Thoracic aorta (tissue), 2 donors: ENCODE data around the gene TENM4. TPM values are rescaled to one million over a fixed set of nuclear protein-coding genes. Genes with fewer than 3 reads are reported as not detected.

Experiments
- ATAC-seq: fragments of 150-250 bp; one replicate; pipeline ENCODE4 v1.8.0; 2017; ENCODE audit warnings: low read depth; ENCODE audit not compliant: insufficient number of reproducible peaks, low FRiP score
- DNase-seq: peaks from one replicate; pipeline ENCODE4 v3.0.0-alpha.2; 2020; ENCODE audit warnings: low spot score
- H3K27ac ChIP-seq, 2 donors: fragments of 200-600 bp; sonication (generic); 1 replicate in 1 of 2; 2 replicates in 1 of 2; pipeline ENCODE4 v1.5.1; 2016; ENCODE audit warnings: mild to moderate bottlenecking in 2 of 2, moderate library complexity in 2 of 2
- H3K27me3 ChIP-seq: fragments of 200-600 bp; sonication (generic); replicated peaks from 2 replicates; pipeline ENCODE4 v1.6.0; 2016; ENCODE audit warnings: mild to moderate bottlenecking; ENCODE audit not compliant: insufficient read depth
- H3K36me3 ChIP-seq: fragments of 200-600 bp; sonication (generic); one replicate; pipeline ENCODE4 v1.5.1; 2016
- H3K4me1 ChIP-seq, 2 donors: fragments of 200-600 bp; sonication (generic); 1 replicate in 1 of 2; 2 replicates in 1 of 2; pipeline versions ENCODE4 v1.5.1 to v1.6.0; 2016; ENCODE audit warnings: low read depth in 2 of 2, mild to moderate bottlenecking in 1 of 2; ENCODE audit not compliant: control insufficient read depth in 1 of 2
- H3K4me3 ChIP-seq: fragments of 200-600 bp; sonication (generic); 2 replicates; pipeline ENCODE4 v1.5.1; 2016; ENCODE audit warnings: mild to moderate bottlenecking
- H3K9me3 ChIP-seq: fragments of 200-600 bp; sonication (generic); 2 replicates; pipeline ENCODE4 v1.5.1; 2016
- total RNA-seq, 2 donors: library from RNA; depleted of rRNA; stranded (reverse); fragments of >200 nt; gene quantifications; one replicate each; pipeline versions ENCODE4 v1.1.0 to v1.2.3, GENCODE V29; 2016
- TF ChIP-seq, protein P1 (sequence below): fragments of 200-600 bp; sonication (generic); IDR thresholded peaks from one replicate; pipeline ENCODE4 v1.5.1; 2019; ENCODE audit warnings: antibody characterized with exemption

TENM4 gene
- total RNA-seq, 2 donors from 2014 or later = 6.1 to 13.3 TPM

DNA sequence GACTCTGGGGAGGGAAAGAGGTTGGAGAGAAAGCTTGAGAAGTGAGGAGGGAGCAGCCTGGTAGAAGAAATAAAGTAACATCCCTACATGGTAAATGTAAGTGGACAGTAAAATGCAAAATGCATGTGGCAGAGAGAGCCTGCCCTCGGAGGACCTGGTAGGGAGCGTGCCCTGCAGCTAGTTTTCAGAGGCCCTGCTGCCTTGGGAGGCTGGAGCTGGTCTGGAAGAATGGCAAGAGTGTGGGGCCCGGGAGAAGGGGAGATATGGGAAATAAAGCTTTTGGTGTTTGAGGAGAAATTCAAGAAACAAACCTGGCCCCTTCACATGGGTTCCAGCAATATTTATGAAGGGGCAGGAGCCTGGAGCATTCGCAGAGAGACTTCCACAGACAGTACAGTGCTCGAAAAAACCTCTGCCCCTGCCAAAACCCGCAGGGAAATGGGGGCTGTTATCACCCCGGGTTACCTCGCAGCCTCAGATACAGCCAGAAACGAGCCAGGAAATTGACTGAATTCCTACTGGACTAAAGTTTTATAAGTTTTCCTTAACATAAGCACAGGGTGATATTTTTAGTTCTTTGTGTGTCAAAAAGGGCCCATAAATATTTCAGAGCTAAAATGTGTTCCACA lies 363.0 kb downstream of the TENM4 start:
- Histone ChIP-seq H3K4me3 (no peak overlapping the region), H3K27ac (no peak overlapping the region), H3K9me3 (no peaks in the 10 kb centered on the region), H3K27me3 (no peaks in the 10 kb centered on the region), H3K36me3 (no peaks in the 10 kb centered on the region), H3K4me1 (peaks cover 0 to 15% of the 10 kb centered on the region in 2 donors)
- ATAC-seq (no peak), DNase-seq (no peak)
- TF ChIP-seq, protein P1, sequence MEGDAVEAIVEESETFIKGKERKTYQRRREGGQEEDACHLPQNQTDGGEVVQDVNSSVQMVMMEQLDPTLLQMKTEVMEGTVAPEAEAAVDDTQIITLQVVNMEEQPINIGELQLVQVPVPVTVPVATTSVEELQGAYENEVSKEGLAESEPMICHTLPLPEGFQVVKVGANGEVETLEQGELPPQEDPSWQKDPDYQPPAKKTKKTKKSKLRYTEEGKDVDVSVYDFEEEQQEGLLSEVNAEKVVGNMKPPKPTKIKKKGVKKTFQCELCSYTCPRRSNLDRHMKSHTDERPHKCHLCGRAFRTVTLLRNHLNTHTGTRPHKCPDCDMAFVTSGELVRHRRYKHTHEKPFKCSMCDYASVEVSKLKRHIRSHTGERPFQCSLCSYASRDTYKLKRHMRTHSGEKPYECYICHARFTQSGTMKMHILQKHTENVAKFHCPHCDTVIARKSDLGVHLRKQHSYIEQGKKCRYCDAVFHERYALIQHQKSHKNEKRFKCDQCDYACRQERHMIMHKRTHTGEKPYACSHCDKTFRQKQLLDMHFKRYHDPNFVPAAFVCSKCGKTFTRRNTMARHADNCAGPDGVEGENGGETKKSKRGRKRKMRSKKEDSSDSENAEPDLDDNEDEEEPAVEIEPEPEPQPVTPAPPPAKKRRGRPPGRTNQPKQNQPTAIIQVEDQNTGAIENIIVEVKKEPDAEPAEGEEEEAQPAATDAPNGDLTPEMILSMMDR = no peak

DNA sequence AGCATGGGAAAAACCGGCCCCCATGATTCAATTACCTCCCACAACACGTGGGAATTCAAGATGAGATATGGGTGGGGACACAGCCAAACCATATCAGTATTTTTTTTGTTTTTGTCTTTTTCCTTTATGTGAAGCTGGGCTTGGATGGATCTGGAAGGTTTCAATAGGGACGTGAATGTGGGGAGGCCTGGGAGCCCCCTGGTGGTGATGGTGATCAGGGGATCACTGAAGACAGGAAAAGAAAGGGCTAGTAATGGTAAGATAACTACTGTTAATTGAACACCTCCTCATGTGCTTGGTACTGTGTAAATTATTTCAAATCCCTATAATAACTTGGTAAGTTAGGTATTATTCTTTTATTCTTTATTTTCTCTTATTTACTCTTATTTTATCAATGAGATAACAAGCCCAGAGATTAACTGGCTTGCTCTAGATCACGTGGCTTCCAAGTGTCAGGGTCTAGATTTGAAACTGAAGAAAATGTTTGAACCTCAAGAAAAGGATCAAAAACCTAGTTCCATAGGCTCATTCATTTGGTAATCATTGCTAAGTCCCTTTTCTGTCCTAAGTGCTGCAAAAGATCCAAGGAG lies 364.2 kb downstream of the TENM4 start:
- Histone ChIP-seq H3K4me3 (no peak overlapping the region), H3K27me3 (no peaks in the 10 kb centered on the region), H3K36me3 (no peaks in the 10 kb centered on the region), H3K4me1 (peaks cover 0 to 15% of the 10 kb centered on the region in 2 donors), H3K27ac (no peak overlapping the region), H3K9me3 (no peaks in the 10 kb centered on the region)
- no peak for ATAC-seq
- TF ChIP-seq, protein P1 = peak; percentile 48
- no peak for DNase-seq

DNA sequence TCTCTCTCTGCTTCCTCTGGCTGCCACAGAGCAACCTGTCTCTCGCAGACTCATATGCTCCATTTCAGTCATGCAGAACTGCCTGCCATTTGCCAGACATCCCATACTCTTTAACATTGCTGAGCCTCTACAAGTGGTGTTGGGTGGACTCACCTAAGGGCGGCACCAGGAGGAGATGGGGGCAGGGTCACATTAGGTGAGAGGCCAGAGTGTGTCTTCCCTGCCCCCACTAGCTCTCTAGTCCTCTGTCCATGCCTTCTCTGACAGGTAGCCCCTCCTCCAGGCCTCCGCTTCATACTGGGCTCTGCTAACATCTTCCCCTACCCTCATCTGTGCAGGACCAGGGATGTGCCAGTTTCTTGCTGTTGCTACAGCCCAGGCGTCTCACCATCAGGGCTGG lies 366.3 kb downstream of the TENM4 start:
- DNase-seq (no peak), ATAC-seq (no peak)
- H3K27ac ChIP-seq = no peak overlapping the region
- TF ChIP-seq, protein P1 = no peak
- peaks cover 0 to 15% of the 10 kb centered on the region in 2 donors for H3K4me1 ChIP-seq
- H3K27me3 ChIP-seq = no peaks in the 10 kb centered on the region
- H3K9me3 ChIP-seq = no peaks in the 10 kb centered on the region
- H3K4me3 ChIP-seq = no peak overlapping the region
- no peaks in the 10 kb centered on the region for H3K36me3 ChIP-seq

DNA sequence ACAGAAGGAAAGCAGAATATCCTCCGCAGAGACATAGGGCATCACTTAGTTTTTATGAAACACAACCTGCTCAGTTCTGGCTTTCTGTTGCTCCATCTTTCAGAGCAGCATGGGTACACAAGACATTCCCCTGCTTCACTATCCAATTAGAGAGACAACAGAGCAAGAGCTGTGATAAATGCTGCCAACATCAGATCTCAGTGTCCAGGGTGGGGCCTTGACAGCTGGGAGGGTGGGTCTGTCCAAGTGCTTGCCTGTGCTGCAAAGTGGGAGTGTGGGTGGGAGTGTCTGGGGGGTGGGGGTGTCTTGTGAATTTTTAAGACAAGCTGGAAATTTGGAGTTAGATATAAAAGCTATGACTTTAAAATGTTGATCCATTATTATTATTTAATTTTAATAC lies 369.6 kb downstream of the TENM4 start:
- Histone ChIP-seq H3K4me3 (no peak overlapping the region), H3K36me3 (no peaks in the 10 kb centered on the region), H3K27me3 (no peaks in the 10 kb centered on the region), H3K9me3 (no peaks in the 10 kb centered on the region), H3K4me1 (no peaks in the 10 kb centered on the region), H3K27ac (no peak overlapping the region)
- TF ChIP-seq, protein P1 = no peak
- DNase-seq = no peak
- ATAC-seq = no peak

DNA sequence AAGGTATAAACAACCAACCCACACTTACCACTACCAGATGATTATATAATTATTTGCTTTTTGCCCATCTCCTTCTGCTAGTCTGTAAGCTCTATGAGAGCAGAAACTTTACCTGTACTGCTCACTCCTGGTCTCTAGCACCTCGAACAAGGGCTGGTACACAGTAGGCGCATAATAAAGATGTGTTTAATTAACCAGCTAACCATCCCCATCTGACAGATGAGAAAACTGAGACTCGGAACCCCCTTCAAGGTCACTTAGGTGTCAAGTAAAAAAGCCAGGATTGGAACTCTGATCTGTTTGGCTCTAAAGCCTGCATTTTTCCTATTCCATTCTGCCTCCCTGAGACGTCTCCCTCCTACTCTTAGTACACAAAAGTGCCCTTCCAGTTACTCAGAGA lies 370.3 kb downstream of the TENM4 start:
- H3K4me3 ChIP-seq = no peak overlapping the region
- no peaks in the 10 kb centered on the region for H3K36me3 ChIP-seq
- no peaks in the 10 kb centered on the region for H3K4me1 ChIP-seq
- ATAC-seq (no peak), DNase-seq (no peak)
- no peak overlapping the region for H3K27ac ChIP-seq
- no peaks in the 10 kb centered on the region for H3K9me3 ChIP-seq
- TF ChIP-seq, protein P1 = no peak
- no peaks in the 10 kb centered on the region for H3K27me3 ChIP-seq
